Activated CD4-positive, alpha-beta T cell treated with anti-CD3 and anti-CD28 coated beads for 36 hours (primary cell): Measurements from ENCODE around the gene NKX2-4. TPM values are rescaled to one million over a fixed set of nuclear protein-coding genes. Genes with fewer than 3 reads are reported as not detected.

Experiments
- ATAC-seq: fragments of 200-7000 bp; cut with Tn5 transposase; one replicate; pipeline ENCODE4 v1.10.0; 2021; ENCODE audit warnings: mild to moderate bottlenecking, moderate library complexity
- CTCF ChIA-PET: fragments of 350-600 bp; sonication (Branson Sonifier 250); formaldehyde crosslinking; loops from one replicate; lab custom pipeline; 2021; ENCODE audit warnings: antibody characterized with exemption; lab: Charles Lee
- POLR2A ChIA-PET: fragments of 350-600 bp; sonication (Branson Sonifier 250); formaldehyde crosslinking; loops from one replicate; lab custom pipeline; 2021; ENCODE audit warnings: antibody characterized with exemption, inconsistent platforms; lab: Charles Lee
- DNase-seq: peaks from one replicate; pipeline ENCODE4 v3.0.0-alpha.2; 2020
- H3K27ac Mint-ChIP-seq: one replicate; pipeline ENCODE4 v1.8.0; 2021; ENCODE audit warnings: mixed read lengths
- H3K27me3 Mint-ChIP-seq: one replicate; pipeline ENCODE4 v1.8.0; 2021; ENCODE audit warnings: mixed read lengths
- H3K36me3 Mint-ChIP-seq: one replicate; pipeline ENCODE4 v1.8.0; 2021; ENCODE audit warnings: low read depth, mixed read lengths
- H3K4me1 Mint-ChIP-seq: one replicate; pipeline ENCODE4 v1.8.0; 2021; ENCODE audit warnings: mixed read lengths
- H3K4me3 Mint-ChIP-seq: one replicate; pipeline ENCODE4 v1.8.0; 2021; ENCODE audit warnings: mild to moderate bottlenecking, moderate library complexity, mixed read lengths
- H3K9me3 Mint-ChIP-seq: one replicate; pipeline ENCODE4 v1.8.0; 2021; ENCODE audit warnings: low read depth, mixed read lengths
- intact Hi-C, 2 experiments: fragments of 100-400 bp; cut with DNase I in 1 of 2; cut with micrococcal nuclease in 1 of 2; formaldehyde crosslinking; loops; one replicate each; pipeline versions ENCODE4 v1.14.2 to v1.15.1; 2022 to 2024; cut with DNase I, micrococcal nuclease
- total RNA-seq, 2 experiments: library from RNA; stranded (reverse); gene quantifications; one replicate each; pipeline ENCODE4 v1.2.3, GENCODE V29; 2021

Gene NKX2-4
- total RNA-seq, 2 experiments from 2014 or later = not detected

DNA sequence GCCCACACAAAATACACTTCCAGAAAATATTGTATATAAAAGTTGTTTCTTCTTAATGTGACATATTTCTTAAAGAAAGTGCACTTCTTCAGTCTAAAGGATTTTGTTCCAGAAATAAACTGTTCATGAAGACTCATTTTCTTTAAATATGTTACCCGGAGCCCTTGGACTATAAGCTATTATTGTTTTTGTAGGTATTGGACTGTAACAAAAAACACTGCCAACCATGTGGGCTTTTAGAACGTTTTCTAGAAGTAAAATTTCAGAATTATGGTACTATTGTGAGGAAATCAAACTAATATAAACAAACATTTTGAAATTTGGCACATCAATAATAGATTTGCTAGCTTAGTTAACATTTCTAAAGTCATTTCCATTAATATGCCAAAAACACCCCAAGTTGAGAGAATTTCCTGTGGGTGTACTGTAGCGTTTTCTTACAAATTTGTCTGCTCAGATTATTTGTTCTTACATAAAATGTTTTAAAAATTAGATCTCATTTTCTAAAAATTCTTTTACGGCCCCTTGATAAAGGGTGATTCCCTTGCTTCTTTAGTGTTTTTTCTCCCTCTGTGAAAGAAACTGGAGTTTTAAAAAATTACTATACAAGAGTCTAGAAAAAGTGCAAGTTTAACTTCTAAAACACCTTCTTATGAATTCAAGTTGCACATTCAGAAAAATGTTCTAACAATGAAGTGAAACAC lies 3.4 kb downstream of the NKX2-4 start:
- peaks cover 52% of the 10 kb centered on the region for H3K27me3 Mint-ChIP-seq
- no peaks in the 10 kb centered on the region for H3K9me3 Mint-ChIP-seq
- no peak for DNase-seq
- peaks cover 25% of the 10 kb centered on the region for H3K4me1 Mint-ChIP-seq
- CTCF ChIA-PET = interaction anchor here (0.6 to 2.7 kb wide), 9 partner anchors 8 to 158 kb away, joined by 3 to 12 read pairs (median 4); no protein-coding TSS in a partner anchor
- ATAC-seq = no peak
- no peak overlapping the region for H3K27ac Mint-ChIP-seq
- H3K4me3 Mint-ChIP-seq = no peak overlapping the region
- POLR2A ChIA-PET = no interaction called here
- peaks cover 18% of the 10 kb centered on the region for H3K36me3 Mint-ChIP-seq
- intact Hi-C loops = loop anchor here (2.0 to 10.0 kb wide), 3 partner anchors 92 to 1181 kb away; partner anchors contain the start of gene XRN2 (in 1 of the 2)

DNA sequence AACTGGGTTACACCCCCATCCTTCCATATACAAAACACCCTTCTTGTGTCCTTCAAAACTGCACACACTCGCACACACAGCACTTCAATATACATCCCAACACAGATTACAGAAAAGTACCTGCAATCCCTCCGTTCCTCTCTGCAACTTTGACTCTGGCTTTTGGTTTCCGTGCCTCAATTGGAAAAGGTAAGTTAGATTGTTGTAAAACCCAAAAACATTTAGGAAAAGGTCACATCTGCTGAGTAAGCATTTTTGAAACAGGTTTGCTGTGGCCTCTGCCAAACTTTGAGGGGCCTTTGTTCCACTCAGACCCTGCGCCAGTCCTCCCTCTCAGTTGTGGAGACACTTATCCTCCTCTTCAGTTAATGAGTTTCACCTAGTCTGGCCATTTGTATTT lies 4.2 kb downstream of the NKX2-4 start:
- CTCF ChIA-PET = interaction anchor here (0.6 to 2.7 kb wide), 5 partner anchors 60 to 158 kb away, joined by 3 to 12 read pairs (median 5); no protein-coding TSS in a partner anchor
- no peak for DNase-seq
- Mint-ChIP-seq H3K9me3 (no peaks in the 10 kb centered on the region), H3K27ac (no peak overlapping the region), H3K27me3 (peaks cover 44% of the 10 kb centered on the region), H3K4me3 (no peak overlapping the region), H3K4me1 (peaks cover 26% of the 10 kb centered on the region), H3K36me3 (peaks cover 21% of the 10 kb centered on the region)
- intact Hi-C loops = loop anchor here (2.0 to 10.0 kb wide), 3 partner anchors 91 to 1182 kb away; partner anchors contain the start of gene XRN2 (in 1 of the 2)
- no peak for ATAC-seq
- POLR2A ChIA-PET = no interaction called here

DNA sequence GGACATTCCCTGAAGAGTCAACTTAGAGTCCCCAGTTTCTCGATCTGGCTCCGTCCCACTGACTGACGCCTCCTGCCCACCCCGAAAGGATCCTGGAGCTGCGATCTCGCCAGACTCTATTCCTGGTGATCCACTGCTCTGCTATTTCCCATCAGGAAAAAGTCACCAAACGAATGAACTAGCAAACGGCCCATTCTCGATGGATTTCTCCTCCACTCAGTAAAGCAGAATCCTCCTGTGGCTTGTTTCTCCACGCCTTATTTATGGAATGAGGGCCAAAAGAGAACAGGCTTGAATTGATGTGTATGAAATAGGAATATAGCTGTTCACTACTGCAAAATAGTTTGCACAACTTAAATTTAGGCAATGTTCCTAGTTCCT lies 5.4 kb downstream of the NKX2-4 start:
- DNase-seq (no peak), ATAC-seq (no peak)
- no peaks in the 10 kb centered on the region for H3K9me3 Mint-ChIP-seq
- H3K4me3 Mint-ChIP-seq = peak overlapping the region; percentile 11
- POLR2A ChIA-PET = no interaction called here
- H3K27me3 Mint-ChIP-seq = peaks cover 35% of the 10 kb centered on the region
- intact Hi-C loops = loop anchor here (2.0 to 10.0 kb wide), 4 partner anchors 90 to 1183 kb away; partner anchors contain the start of gene XRN2 (in 1 of the 2)
- H3K36me3 Mint-ChIP-seq = peaks cover 27% of the 10 kb centered on the region
- peaks cover 24% of the 10 kb centered on the region for H3K4me1 Mint-ChIP-seq
- no peak overlapping the region for H3K27ac Mint-ChIP-seq
- CTCF ChIA-PET = interaction anchor here (0.9 to 1.5 kb wide), 3 partner anchors 10 to 156 kb away, joined by 3 to 6 read pairs (median 4); no protein-coding TSS in a partner anchor

GRCh38 chr20:21391185-21391971 lies 5.9 kb downstream of the NKX2-4 start:
- Mint-ChIP-seq H3K4me3 (peak overlapping the region; percentile 11), H3K9me3 (no peaks in the 10 kb centered on the region), H3K27ac (no peak overlapping the region), H3K27me3 (peaks cover 35% of the 10 kb centered on the region), H3K4me1 (peaks cover 24% of the 10 kb centered on the region), H3K36me3 (peaks cover 33% of the 10 kb centered on the region)
- DNase-seq = peak; percentile 28
- ChIA-PET CTCF (interaction anchor here (0.9 to 1.5 kb wide), 3 partner anchors 9 to 155 kb away, joined by 3 to 6 read pairs (median 4); no protein-coding TSS in a partner anchor), POLR2A (no interaction called here)
- peak; percentile 22 for ATAC-seq
- intact Hi-C loops = loop anchor here (2.0 to 10.0 kb wide), 3 partner anchors 89 to 1183 kb away; partner anchors contain the start of gene XRN2 (in 1 of the 2)

GRCh38 chr20:21390768-21391167 lies 6.6 kb downstream of the NKX2-4 start:
- Mint-ChIP-seq H3K27ac (no peak overlapping the region), H3K4me1 (peaks cover 24% of the 10 kb centered on the region), H3K36me3 (peaks cover 35% of the 10 kb centered on the region), H3K9me3 (no peaks in the 10 kb centered on the region), H3K27me3 (peaks cover 35% of the 10 kb centered on the region), H3K4me3 (no peak overlapping the region)
- intact Hi-C loops = loop anchor here (2.0 to 10.0 kb wide), 3 partner anchors 88 to 1184 kb away; partner anchors contain the start of gene XRN2 (in 1 of the 2)
- CTCF ChIA-PET = interaction anchor here (1.4 to 1.5 kb wide), 2 partner anchors 8 to 155 kb away, joined by 4 to 6 read pairs; no protein-coding TSS in a partner anchor
- DNase-seq (no peak), ATAC-seq (no peak)
- POLR2A ChIA-PET = no interaction called here

DNA sequence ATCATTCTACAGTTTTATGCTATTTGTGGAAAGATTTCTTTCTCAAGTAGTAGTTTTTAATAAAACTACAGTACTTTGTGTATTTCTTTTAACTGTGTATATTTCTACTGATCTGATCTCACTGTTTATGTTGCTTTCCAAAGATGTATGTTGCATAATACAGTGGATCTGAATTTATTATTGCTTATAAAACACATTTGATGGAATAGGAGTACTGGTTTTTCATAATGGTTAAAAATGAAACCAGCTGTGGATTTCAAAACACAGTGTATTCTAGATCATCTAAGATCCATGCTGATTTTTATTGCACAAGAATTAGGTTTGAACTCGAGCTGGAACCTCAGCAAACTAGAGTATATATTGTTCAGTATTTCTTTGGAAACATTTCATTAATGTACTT lies 8.0 kb downstream of the NKX2-4 start:
- Mint-ChIP-seq H3K27ac (no peak overlapping the region), H3K27me3 (peaks cover 27% of the 10 kb centered on the region), H3K36me3 (peaks cover 37% of the 10 kb centered on the region), H3K9me3 (no peaks in the 10 kb centered on the region), H3K4me3 (no peak overlapping the region), H3K4me1 (peaks cover 18% of the 10 kb centered on the region)
- DNase-seq (no peak), ATAC-seq (no peak)
- ChIA-PET CTCF (interaction anchor here (1.4 kb wide), 1 partner anchor 154 kb away, joined by 11 read pairs; no protein-coding TSS in a partner anchor), POLR2A (no interaction called here)
- intact Hi-C loops = no loop called here

DNA sequence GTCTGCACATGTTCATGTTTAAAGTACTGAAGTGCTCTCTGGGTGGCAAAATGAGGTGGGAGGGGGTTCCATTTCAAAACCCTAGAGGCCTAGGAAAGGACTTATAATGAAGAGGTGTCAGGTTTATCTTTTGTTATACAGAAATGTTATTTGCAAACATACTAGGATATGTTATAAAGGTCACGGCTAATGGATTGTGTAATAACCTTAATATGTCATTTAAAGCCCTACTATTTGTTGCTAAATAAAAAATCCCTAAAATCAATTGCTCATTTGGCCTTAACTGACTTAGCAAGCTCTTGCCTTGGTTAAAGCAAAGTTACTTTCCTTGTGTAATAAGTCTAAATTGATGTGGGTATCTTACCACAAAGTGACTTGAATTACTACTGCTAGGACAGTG lies 8.8 kb downstream of the NKX2-4 start:
- Mint-ChIP-seq H3K4me1 (peaks cover 18% of the 10 kb centered on the region), H3K4me3 (no peak overlapping the region), H3K9me3 (no peaks in the 10 kb centered on the region), H3K27ac (no peak overlapping the region), H3K36me3 (peaks cover 42% of the 10 kb centered on the region), H3K27me3 (peaks cover 24% of the 10 kb centered on the region)
- intact Hi-C loops = no loop called here
- no peak for DNase-seq
- ChIA-PET POLR2A (no interaction called here), CTCF (interaction anchor here (1.5 kb wide), 1 partner anchor 153 kb away, joined by 5 read pairs; no protein-coding TSS in a partner anchor)
- ATAC-seq = no peak

DNA sequence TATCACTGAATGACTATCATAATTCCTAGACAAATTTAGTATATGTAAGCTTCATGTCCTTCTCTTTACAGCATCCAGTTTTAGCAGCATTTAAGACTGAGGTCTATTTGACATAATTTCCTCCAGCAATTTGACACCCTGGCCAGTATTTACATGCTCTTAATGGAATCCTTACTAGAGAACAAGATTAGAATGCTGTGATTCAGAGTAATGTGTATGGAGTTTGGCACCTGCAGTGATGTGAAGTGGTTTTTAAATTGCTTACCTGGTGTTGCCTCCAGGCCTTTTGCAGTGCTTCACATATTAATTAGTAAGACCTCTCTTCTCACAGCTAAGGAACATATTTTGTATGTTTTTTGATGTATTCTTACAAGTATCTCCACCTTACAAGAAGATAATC lies 9.8 kb downstream of the NKX2-4 start:
- DNase-seq = no peak
- no peak overlapping the region for H3K4me3 Mint-ChIP-seq
- no peak for ATAC-seq
- H3K9me3 Mint-ChIP-seq = no peaks in the 10 kb centered on the region
- H3K36me3 Mint-ChIP-seq = peaks cover 50% of the 10 kb centered on the region
- no peak overlapping the region for H3K27ac Mint-ChIP-seq
- peaks cover 15% of the 10 kb centered on the region for H3K27me3 Mint-ChIP-seq
- CTCF ChIA-PET = interaction anchor here (1.4 to 1.5 kb wide), 2 partner anchors 118 to 152 kb away, joined by 5 to 6 read pairs; no protein-coding TSS in a partner anchor
- peaks cover 10% of the 10 kb centered on the region for H3K4me1 Mint-ChIP-seq
- intact Hi-C loops = no loop called here
- POLR2A ChIA-PET = no interaction called here

GRCh38 chr20:21386111-21386510 lies 11.2 kb downstream of the NKX2-4 start:
- no peak for DNase-seq
- H3K27ac Mint-ChIP-seq = no peak overlapping the region
- H3K4me1 Mint-ChIP-seq = peaks cover 2% of the 10 kb centered on the region
- H3K4me3 Mint-ChIP-seq = no peak overlapping the region
- H3K27me3 Mint-ChIP-seq = peaks cover 4% of the 10 kb centered on the region
- intact Hi-C loops = no loop called here
- no peak for ATAC-seq
- peaks cover 52% of the 10 kb centered on the region for H3K36me3 Mint-ChIP-seq
- ChIA-PET CTCF (interaction anchor here (0.6 to 1.3 kb wide), 5 partner anchors 8 to 150 kb away, joined by 3 to 6 read pairs (median 4); no protein-coding TSS in a partner anchor), POLR2A (no interaction called here)
- no peaks in the 10 kb centered on the region for H3K9me3 Mint-ChIP-seq

DNA sequence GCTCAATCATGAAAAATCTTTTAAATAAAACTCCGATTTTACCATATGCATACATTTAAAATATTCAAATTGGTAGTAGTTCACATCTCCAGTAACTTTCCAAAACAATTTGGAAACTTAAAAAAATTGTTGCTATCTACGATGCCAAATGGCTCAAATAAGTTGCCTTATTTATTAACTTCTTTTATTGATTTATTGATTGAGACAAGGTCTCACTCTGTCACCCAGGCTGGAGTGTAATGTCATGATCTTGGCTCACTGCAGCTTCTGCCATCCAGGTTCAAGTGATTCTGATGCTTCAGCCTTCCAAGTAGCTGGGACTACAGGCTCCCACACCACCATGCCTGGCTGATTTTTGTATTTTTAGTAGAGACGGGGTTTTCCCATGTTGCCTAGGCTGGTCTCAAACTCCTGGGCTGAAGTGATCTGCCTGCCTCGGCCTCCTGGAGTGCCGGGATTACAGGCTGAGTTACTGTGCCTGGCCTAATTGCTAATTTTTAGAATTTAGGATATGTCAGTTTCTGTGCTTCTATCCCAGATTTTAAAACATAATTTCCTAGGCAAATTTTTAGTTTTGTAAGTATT lies 12.9 kb downstream of the NKX2-4 start:
- ATAC-seq = no peak
- Mint-ChIP-seq H3K27ac (no peak overlapping the region), H3K4me1 (peaks cover 2% of the 10 kb centered on the region), H3K27me3 (no peaks in the 10 kb centered on the region), H3K36me3 (peaks cover 48% of the 10 kb centered on the region), H3K4me3 (no peak overlapping the region), H3K9me3 (no peaks in the 10 kb centered on the region)
- POLR2A ChIA-PET = no interaction called here
- DNase-seq = no peak
- intact Hi-C loops = no loop called here
- CTCF ChIA-PET = no interaction called here

DNA sequence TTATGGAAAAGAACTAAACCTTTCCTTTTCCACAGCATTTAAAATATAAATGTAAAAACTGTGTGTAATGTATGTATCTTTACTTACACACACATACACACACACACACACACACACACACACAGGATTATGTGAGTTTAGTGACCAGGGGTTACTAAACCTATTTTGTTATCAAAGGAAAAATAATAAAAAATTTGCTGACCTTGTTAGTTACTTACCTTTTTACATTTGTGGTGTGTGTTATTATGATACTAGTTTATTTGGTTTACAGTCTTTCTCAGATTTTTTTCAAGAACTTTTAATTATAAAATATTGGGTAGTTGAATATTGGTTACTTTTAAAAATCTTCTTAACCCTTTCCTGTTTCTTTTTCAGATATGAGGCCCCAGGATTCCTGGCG lies 15.7 kb downstream of the NKX2-4 start:
- no peaks in the 10 kb centered on the region for H3K27me3 Mint-ChIP-seq
- intact Hi-C loops = no loop called here
- ATAC-seq (no peak), DNase-seq (no peak)
- H3K27ac Mint-ChIP-seq = no peak overlapping the region
- CTCF ChIA-PET = interaction anchor here (1.0 to 2.3 kb wide), 2 partner anchors 10 to 146 kb away, joined by 4 to 8 read pairs; no protein-coding TSS in a partner anchor
- POLR2A ChIA-PET = no interaction called here
- H3K4me1 Mint-ChIP-seq = peaks cover 2% of the 10 kb centered on the region
- peaks cover 44% of the 10 kb centered on the region for H3K36me3 Mint-ChIP-seq
- H3K9me3 Mint-ChIP-seq = no peaks in the 10 kb centered on the region
- no peak overlapping the region for H3K4me3 Mint-ChIP-seq
